GM19324 (cell line): ENCODE measurements around the gene GNAI3.

Experiments used
- ATAC-seq: cut with Tn5 transposase; IDR thresholded peaks from one replicate; pipeline ENCODE4 v1.9.1; 2021; ENCODE audit warnings: mild to moderate bottlenecking, moderate library complexity; ENCODE audit not compliant: unreplicated experiment, low FRiP score

GNAI3 gene

DNA sequence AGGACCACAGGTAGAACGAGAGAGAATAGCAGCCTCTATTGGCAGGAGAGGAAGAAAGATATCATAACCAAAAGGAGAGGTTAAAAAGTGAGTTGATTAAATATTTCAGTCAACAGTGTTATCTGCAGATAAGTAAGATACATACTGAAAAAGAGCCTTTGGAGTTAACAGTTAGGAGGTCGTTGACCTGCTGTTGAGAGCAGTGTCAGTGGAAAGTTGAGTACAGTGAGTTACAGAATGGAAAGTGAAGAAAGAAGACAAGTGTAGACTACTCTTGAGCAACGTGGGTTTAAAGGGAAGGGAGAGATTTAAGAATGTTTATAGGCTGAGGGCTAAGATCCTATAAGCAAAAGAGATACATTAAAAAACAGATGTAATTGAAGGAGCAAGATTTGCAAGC is 40.8 kb downstream of the GNAI3 start:
- no peak for ATAC-seq

GRCh38 chr1:109589679-109590078 is 41.3 kb downstream of the GNAI3 start:
- no peak for ATAC-seq

GRCh38 chr1:109592916-109593315 is 44.5 kb downstream of the GNAI3 start:
- ATAC-seq: no peak

DNA sequence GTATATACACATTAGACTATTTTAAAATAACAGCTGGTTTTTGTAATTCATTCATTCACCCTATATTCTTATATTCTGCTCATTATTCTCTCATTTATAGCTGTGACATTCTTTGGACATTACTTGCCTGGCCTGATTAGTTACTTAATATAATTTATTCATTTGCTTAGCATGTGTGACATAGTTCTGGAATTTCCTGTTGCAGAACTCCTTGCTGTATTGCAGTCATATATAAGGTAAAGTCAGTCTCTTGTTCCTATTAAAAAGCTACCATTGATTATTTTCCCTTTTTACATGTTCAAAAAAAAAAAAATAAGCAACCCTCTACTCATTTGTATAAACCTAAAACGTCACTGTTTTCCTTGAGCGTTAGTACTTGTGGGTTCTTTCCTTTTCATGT is 47.1 kb downstream of the GNAI3 start:
- ATAC-seq: no peak

DNA sequence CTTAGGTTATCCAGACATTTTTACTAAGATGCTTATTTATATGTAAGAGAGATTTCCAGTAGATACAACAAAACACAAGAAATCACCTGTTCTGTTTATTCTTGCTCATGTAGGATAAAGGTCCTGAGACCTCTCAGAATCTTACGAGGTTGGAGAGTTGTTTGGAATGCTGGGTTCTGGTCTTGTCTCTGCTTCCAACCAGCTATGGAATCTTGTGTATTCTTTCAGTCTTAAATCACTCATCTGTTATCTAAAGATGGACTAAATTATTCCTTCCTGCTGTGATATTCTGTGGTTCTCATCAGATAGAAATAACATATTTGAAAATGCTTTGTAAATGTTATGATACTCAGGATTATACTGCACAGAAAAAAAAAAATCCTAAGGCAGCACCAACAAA is 49.7 kb downstream of the GNAI3 start:
- ATAC-seq: no peak

- no peak for ATAC-seq
Measured at GRCh38 chr1:109598655-109599054, 50.2 kb downstream of the GNAI3 start.

DNA sequence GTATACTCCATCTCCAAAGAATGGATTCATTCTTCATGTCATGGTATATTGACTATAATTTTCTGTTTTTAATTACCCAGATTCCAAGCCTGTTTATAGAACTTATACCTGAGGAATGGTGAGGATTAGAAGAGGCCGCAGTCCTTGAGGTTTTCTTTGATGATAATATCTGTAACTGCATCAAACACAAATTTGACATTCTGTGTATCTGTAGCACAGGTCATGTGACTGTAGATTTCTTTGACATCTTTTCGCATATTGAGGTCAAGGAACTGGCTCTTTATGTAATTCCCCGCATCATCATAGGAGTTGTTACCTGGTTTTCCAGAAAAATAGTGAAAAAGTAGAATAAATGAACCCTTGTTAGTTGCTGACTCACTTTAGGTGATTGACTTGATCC is 54.8 kb downstream of the GNAI3 start:
- no peak for ATAC-seq

DNA sequence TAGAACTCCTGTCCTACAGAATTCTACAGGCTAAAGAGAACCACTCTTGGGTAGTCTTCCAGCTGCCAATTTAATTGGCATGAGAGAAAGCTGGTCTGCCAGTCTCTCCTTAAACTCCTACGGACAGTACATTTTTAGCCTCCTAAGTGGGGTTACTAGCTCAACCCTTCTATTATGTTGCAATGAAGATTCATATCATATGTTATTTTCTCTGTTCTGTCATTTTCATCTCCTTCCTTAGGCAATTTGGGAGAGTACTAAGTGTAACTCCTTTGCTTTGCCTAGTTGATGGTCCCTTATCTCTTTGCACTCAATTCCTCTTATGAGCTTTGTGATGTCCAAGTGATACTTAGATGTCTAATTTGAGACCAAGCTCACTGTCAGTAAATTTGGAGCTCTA is 57.0 kb downstream of the GNAI3 start:
- no peak for ATAC-seq

DNA sequence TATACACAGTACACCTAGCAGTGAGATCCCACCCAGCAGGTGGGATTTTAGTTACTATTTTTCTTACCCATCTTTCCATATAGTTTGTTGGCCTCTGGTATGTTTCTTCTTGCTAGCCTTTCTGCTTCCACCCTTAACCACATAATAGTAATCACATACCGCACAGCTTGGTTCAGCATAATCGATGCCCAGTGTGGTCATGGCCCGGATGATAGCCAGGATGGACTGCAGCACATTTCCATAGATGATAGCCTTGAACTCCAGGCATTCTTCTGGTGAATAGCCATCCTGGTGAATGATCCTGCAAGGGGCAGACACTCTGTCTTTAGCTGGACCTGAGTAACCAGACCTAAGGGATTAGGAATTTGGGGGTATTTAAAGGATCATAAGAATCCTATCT is 61.5 kb downstream of the GNAI3 start:
- no peak for ATAC-seq

- ATAC-seq: no peak
Measured at GRCh38 chr1:109610609-109611307, 62.3 kb downstream of the GNAI3 start.

DNA sequence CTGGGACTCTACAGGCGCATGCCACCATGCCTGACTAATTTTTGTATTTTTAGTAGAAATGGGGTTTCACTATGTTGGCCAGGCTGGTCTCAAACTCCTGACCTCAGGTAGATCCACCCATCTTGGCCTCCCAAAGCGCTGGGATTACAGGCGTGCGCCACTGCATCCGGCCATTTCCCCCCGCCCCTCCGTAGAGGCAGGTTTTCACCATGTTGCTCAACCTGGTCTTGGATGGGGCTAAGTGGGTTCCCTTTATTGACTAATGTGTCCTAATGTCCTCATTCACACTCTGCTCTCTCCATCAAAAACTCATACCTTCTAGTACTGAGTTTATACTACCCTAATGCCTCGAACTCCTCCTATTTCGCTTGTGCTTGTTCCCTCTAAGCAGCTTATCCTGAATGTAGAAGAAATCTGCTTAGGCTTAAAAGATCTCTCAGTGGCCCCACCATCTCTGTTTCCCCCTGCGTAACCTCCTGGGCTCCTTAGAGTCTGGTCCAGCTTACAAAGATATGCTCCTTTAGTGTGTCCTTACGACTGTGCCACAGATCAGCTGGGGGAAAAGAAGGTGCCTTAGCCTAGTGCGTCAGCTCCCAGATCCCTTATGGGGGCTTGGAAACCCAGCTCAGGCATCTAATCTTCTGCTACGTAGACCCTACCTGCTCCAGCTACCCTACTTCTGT is 63.0 kb downstream of the GNAI3 start:
- ATAC-seq: no peak

DNA sequence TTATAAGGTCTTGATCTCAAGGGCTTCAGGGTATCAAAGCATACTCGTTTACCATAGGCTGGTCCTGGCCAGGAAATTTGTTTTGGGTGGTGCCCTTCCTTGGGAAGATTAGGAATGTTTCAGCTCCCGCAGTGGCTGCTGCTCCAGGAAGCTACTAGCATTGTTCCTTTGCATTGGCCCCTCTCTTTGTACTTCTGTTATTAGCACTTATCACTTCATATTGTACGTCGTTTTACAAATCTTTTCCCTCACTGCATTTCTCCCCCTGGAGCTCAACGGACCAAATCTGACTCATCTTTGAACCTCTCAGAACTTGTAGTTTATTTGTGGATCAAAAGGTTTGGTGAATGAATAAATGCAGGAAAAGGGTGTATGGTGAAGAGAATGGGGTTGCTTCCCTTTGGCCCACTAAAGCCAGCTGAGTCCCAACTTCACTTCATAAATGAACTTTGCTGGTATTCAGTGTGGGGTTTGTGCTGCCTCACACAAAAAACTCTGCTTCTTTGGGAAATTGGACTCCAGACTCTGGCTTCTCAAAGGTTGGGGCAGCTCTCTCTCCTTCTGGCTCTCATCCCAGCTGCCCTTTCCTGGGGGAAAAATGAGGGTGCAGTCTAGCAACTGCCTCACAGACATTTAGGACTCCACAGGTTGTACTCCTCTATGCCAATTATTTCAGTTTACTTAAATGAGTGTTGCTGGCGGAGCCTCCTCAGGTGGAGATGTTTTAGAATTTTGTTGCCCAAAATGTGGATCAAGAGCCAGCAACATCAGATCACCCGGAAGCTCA is 65.1 kb downstream of the GNAI3 start:
- no peak for ATAC-seq

DNA sequence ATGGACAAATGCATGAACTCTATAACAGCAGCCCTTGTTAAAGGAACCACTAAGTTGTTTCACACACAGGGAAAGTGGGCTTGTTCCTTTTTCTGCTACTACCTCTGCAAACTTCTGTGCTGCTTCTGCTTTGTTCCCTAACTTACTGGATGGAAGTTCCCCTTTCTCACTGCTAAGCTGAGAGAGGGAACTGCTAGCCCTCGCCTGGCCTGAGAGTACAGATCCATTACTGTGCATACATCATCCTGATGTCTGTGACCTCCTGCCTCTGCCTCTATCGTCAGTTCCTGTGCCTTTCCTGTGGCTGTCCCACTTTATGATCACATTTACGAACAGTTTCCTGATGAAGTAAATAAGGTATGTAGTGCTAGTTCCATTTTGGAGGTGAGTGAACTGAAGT is 67.5 kb downstream of the GNAI3 start:
- ATAC-seq: no peak

DNA sequence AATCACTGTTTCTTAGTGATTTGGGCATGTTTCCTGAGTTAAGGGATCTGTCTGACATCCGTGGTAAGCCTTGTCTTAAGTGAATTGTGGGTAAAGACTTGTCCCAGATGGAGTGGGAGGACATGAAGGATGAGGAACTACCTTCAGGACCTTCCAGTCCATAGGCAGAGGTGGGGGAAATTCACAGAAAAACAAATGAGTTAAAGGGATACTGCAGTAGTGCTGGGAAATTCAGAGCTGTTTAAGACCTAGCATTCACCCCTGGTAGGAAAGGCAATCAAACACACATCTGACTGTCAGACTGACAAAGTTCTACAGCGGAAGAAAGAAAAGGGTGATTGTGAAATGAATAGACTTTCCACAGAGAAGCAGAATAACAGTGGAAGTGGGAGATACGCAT is 68.0 kb downstream of the GNAI3 start:
- no peak for ATAC-seq

GRCh38 chr1:109617291-109617801 is 68.9 kb downstream of the GNAI3 start:
- ATAC-seq: no peak

DNA sequence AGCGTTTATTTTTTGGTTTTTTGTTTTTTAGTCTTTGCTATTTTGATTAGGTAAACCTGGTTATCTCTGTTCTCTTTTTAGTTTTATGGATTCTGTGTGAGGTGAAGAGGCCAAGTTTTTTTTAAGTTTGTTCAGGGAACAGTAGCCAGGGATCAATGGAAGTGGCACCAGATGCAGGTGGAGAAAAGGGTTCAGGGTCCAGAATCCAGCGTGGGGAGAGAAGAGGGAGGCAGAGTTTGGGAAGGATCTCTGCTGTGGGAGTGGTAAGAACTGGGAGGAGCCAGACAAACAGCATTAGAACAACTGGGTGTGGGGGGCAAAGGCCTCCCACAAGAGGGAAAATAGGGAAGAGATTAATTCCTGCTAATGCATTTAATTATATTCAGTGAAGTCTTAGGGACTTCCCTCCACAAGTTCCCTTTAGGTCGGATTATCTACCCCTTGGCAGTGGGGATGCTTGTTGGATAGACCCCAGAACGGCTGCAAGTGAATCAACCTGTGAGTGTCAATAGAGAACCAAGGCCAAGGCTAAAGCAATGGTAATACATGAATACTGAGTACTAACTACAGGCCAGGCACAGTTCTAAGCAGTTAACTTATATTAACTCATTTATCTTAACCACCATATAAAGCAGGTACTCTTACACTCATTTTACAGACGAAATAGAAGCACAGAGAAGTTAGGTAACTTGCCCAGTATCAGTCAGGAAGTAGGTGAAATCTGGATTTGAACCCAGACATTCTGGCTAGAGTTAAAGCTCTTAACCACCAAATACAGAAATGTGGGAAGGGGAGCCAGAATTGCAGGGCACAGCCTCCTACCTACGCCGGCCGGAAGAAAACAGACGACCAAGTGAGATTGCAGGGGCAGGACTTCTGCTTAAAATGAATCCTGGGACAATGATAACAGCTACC is 70.5 kb downstream of the GNAI3 start:
- ATAC-seq: no peak

DNA sequence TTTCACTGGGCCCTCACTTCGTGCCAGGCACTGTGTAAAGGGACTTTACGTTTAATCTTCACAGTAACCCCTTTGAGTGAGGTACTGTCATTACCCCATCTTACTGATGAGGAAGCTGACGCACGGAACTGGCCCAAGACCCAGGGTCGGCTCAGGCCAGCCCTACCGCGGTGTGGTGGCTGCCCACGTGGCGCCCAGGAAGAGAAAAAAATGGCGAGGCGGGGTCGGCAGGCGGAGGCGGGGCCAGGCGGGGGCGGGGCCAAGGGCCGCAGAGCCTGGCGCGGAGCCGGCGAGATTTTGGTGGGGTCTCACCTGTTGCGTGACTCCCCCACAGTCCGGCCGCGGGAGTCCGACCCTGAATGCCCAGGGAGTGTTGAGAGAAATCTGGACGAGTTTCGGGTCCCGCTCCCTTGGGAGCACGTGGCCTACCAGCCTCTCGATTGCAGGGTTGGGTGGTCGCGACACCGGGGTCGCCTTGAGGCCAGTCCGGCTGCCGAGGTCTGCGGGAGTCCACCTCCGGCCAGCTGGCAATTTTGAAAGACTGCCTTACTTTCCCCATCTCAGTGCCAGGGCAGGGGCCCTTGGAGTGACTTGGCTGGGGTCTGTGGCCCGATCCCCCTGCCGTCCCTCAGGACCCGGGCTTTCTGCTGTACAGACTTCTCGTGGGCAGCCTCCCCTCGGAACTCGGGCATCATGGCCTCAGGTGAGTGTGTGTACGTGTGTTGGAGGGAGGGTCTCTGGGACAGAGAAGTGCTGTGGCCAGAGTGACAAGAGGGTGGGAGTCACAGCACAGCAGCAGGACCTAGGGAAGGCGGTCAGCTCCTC is 71.4 kb downstream of the GNAI3 start, which contains the start of the genes AMPD2 and GNAT2:
TSS of gene AMPD2 (plus strand) at position 262 of the 825 bp plus-strand sequence. CDS start 1,339 bp downstream, outside the sequence.
TSS of gene GNAT2 (minus strand) at position 41 of the 825 bp plus-strand sequence. CDS start 6,746 bp downstream, outside the sequence.
- ATAC-seq: peak; percentile 53

- no peak for ATAC-seq
Measured at GRCh38 chr1:109620401-109620791, 72.0 kb downstream of the GNAI3 start.

DNA sequence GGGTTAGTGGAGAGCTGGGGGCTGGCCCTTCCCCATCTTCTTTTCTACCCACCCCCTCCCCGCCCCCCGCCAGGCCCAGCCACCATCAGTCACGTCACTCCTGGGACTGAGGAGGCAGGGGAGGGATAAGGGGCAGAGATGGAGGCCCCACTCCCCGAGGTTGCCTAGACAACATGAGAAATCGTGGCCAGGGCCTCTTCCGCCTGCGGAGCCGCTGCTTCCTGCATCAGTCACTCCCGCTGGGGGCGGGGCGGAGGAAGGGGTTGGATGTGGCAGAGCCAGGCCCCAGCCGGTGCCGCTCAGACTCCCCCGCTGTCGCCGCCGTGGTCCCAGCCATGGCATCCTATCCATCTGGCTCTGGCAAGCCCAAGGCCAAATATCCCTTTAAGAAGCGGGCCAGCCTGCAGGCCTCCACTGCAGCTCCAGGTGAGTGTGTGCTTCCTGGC is 72.4 kb downstream of the GNAI3 start:
- peak; percentile 70 for ATAC-seq
